GM21619 (cell line): Measurements from ENCODE around the gene PRX.
"Not testable (repeated sequence)": the region's sequence is repeated elsewhere in the genome, so short reads cannot be mapped to it uniquely, and the experiment has no call there.

Experiments
- ATAC-seq: cut with Tn5 transposase; IDR thresholded peaks from one replicate; pipeline ENCODE4 v1.9.1; 2021; ENCODE audit not compliant: unreplicated experiment

PRX gene

GRCh38 chr19:40416918-40417642 lies 3.9 kb upstream of the PRX start:
- ATAC-seq: no peak

- no peak for ATAC-seq
These were observed 2.6 kb upstream of the PRX start for GRCh38 chr19:40415768-40416167.

GRCh38 chr19:40414542-40415535 lies 1.7 kb upstream of the PRX start:
- no peak for ATAC-seq

- no peak for ATAC-seq
These were observed 312 bp downstream of the PRX start for GRCh38 chr19:40412866-40413265.

- ATAC-seq: no peak
These were observed 1.1 kb downstream of the PRX start for GRCh38 chr19:40411958-40412499.

GRCh38 chr19:40411125-40411842 lies 1.9 kb downstream of the PRX start:
- no peak for ATAC-seq

- no peak for ATAC-seq
These were observed 3.2 kb downstream of the PRX start for GRCh38 chr19:40410030-40410389.

GRCh38 chr19:40408598-40408925 lies 4.6 kb downstream of the PRX start:
- ATAC-seq: not testable (repeated sequence)

GRCh38 chr19:40407714-40408597 lies 5.2 kb downstream of the PRX start:
- no peak for ATAC-seq

- peak; percentile 66 for ATAC-seq
These were observed 9.8 kb downstream of the PRX start for GRCh38 chr19:40403262-40403984.

GRCh38 chr19:40400559-40400958 lies 12.6 kb downstream of the PRX start:
- no peak for ATAC-seq

- ATAC-seq: no peak
These were observed 14.6 kb downstream of the PRX start for GRCh38 chr19:40398417-40399131.

- ATAC-seq: no peak
These were observed 15.6 kb downstream of the PRX start for GRCh38 chr19:40397568-40397906.

GRCh38 chr19:40396886-40397567 lies 16.2 kb downstream of the PRX start:
- no peak for ATAC-seq

- ATAC-seq: no peak
These were observed 17.2 kb downstream of the PRX start for GRCh38 chr19:40395956-40396355.

- no peak for ATAC-seq
These were observed 18.4 kb downstream of the PRX start for GRCh38 chr19:40394816-40395210.

GRCh38 chr19:40393894-40394815 lies 19.0 kb downstream of the PRX start:
- no peak for ATAC-seq
